H9 (cell line): ENCODE data around the gene TUT4. TPM values are rescaled to one million over a fixed set of nuclear protein-coding genes. Genes with fewer than 3 reads are reported as not detected.

ENCODE experiments used
- DNase-seq: peaks from one replicate; pipeline ENCODE4 v3.0.0-alpha.2; 2017
- H2AFZ ChIP-seq: one replicate; pipeline ENCODE4 v1.6.1; 2013; ENCODE audit warnings: mild to moderate bottlenecking, low read length, control low read depth, moderate library complexity
- H2AK5ac ChIP-seq: 2 replicates; pipeline ENCODE4 v1.6.1; 2013; ENCODE audit warnings: low read length, control low read depth, mixed read lengths; ENCODE audit not compliant: insufficient read length
- H2BK120ac ChIP-seq: one replicate; pipeline ENCODE4 v1.6.1; 2013; ENCODE audit warnings: low read depth, mild to moderate bottlenecking, low read length, control low read depth, inconsistent platforms; ENCODE audit not compliant: poor library complexity, severe bottlenecking
- H2BK12ac ChIP-seq: 2 replicates; pipeline ENCODE4 v1.6.1; 2013; ENCODE audit warnings: low read length, control low read depth, mixed read lengths, low read depth; ENCODE audit not compliant: insufficient read length
- H2BK15ac ChIP-seq: 2 replicates; pipeline ENCODE4 v1.6.1; 2013; ENCODE audit warnings: low read depth, low read length, control low read depth
- H2BK20ac ChIP-seq: one replicate; pipeline ENCODE4 v1.6.1; 2013; ENCODE audit warnings: low read depth, mild to moderate bottlenecking, low read length, control low read depth, inconsistent platforms; ENCODE audit not compliant: poor library complexity, severe bottlenecking
- H2BK5ac ChIP-seq: 2 replicates; pipeline ENCODE4 v1.6.1; 2013; ENCODE audit warnings: low read length, control low read depth, mixed read lengths; ENCODE audit not compliant: insufficient read length
- H3K14ac ChIP-seq: 2 replicates; pipeline ENCODE4 v1.6.1; 2013; ENCODE audit warnings: low read length, control low read depth; ENCODE audit not compliant: insufficient read depth
- H3K18ac ChIP-seq: 2 replicates; pipeline ENCODE4 v1.6.1; 2013; ENCODE audit warnings: low read depth, mild to moderate bottlenecking, mixed read lengths, low read length, control low read depth; ENCODE audit not compliant: insufficient read length
- H3K23ac ChIP-seq: 2 replicates; pipeline ENCODE4 v1.6.1; 2013; ENCODE audit warnings: low read length, control low read depth, mixed read lengths, low read depth; ENCODE audit not compliant: insufficient read length
- H3K23me2 ChIP-seq: 2 replicates; pipeline ENCODE4 v1.6.1; 2013; ENCODE audit warnings: low read depth, mild to moderate bottlenecking, mixed read lengths, low read length, control low read depth; ENCODE audit not compliant: insufficient read length, poor library complexity, severe bottlenecking
- H3K27ac ChIP-seq: 2 replicates; pipeline ENCODE4 v1.5.1; 2013; ENCODE audit warnings: low read length, control low read depth, mixed read lengths, low read depth; ENCODE audit not compliant: insufficient read length
- H3K27me3 ChIP-seq: 2 replicates; pipeline ENCODE4 v1.6.1; 2013; ENCODE audit warnings: low read length, control low read depth, inconsistent platforms; ENCODE audit not compliant: insufficient read depth
- H3K4ac ChIP-seq: 2 replicates; pipeline ENCODE4 v1.6.1; 2013; ENCODE audit warnings: low read depth, mild to moderate bottlenecking, control low read depth, inconsistent platforms, low read length, moderate library complexity
- H3K4me1 ChIP-seq: 2 replicates; pipeline ENCODE4 v1.6.1; 2013; ENCODE audit warnings: low read length, control low read depth, inconsistent platforms; ENCODE audit not compliant: insufficient read depth
- H3K4me2 ChIP-seq: 2 replicates; pipeline ENCODE4 v1.6.1; 2013; ENCODE audit warnings: low read length, control low read depth, mixed read lengths; ENCODE audit not compliant: insufficient read length, insufficient read depth
- H3K56ac ChIP-seq: 2 replicates; pipeline ENCODE4 v1.6.1; 2013; ENCODE audit warnings: low read depth, mild to moderate bottlenecking, mixed read lengths, low read length, control low read depth; ENCODE audit not compliant: insufficient read length
- H3K79me1 ChIP-seq: 2 replicates; pipeline ENCODE4 v1.6.1; 2013; ENCODE audit warnings: low read depth, mild to moderate bottlenecking, moderate library complexity, low read length, control low read depth, inconsistent platforms; ENCODE audit not compliant: insufficient read depth, poor library complexity, severe bottlenecking
- H3K79me2 ChIP-seq: 2 replicates; pipeline ENCODE4 v1.6.1; 2013; ENCODE audit warnings: low read length, control low read depth, inconsistent platforms; ENCODE audit not compliant: insufficient read depth
- H3K9ac ChIP-seq: 2 replicates; pipeline ENCODE4 v1.6.1; 2013; ENCODE audit warnings: low read length, control low read depth, mixed read lengths; ENCODE audit not compliant: insufficient read length; ENCODE audit errors: extremely low read depth
- H3K9me3 ChIP-seq: one replicate; pipeline ENCODE4 v1.6.1; 2013; ENCODE audit warnings: low read depth, low read length, inconsistent platforms; ENCODE audit not compliant: control insufficient read depth
- H3T11ph ChIP-seq: one replicate; pipeline ENCODE4 v1.6.1; 2013; ENCODE audit warnings: mild to moderate bottlenecking, low read length, control low read depth, inconsistent platforms
- H4K20me1 ChIP-seq: one replicate; pipeline ENCODE4 v1.6.1; 2013; ENCODE audit not compliant: control insufficient read depth, insufficient read length, insufficient read depth
- H4K5ac ChIP-seq: 2 replicates; pipeline ENCODE4 v1.6.1; 2013; ENCODE audit warnings: low read depth, mild to moderate bottlenecking, mixed read lengths, low read length, control low read depth; ENCODE audit not compliant: insufficient read length
- H4K8ac ChIP-seq: replicated peaks from 2 replicates; pipeline ENCODE4 v1.6.1; 2013; ENCODE audit warnings: low read length, control low read depth, mixed read lengths, low read depth; ENCODE audit not compliant: insufficient read length
- H4K91ac ChIP-seq: 2 replicates; pipeline ENCODE4 v1.6.1; 2013; ENCODE audit warnings: low read depth, mild to moderate bottlenecking, moderate library complexity, mixed read lengths, low read length, control low read depth; ENCODE audit not compliant: insufficient read length
- H3K27ac Mint-ChIP-seq, 3 experiments: 2 replicates in 2 of 3; 3 replicates in 1 of 3; pipeline ENCODE4 v1.8.0; 2020 to 2021; ENCODE audit warnings: mixed read lengths in 3 of 3, mild to moderate bottlenecking in 1 of 3, moderate library complexity in 1 of 3
- H3K27me3 Mint-ChIP-seq: 2 replicates; pipeline ENCODE4 v1.8.0; 2021; ENCODE audit warnings: low read depth, mild to moderate bottlenecking, moderate library complexity, mixed read lengths
- H3K36me3 Mint-ChIP-seq, 3 experiments: 2 replicates in 2 of 3; 3 replicates in 1 of 3; pipeline ENCODE4 v1.8.0; 2020 to 2021; ENCODE audit warnings: low read depth in 3 of 3, mixed read lengths in 3 of 3; ENCODE audit not compliant: insufficient read depth in 1 of 3
- H3K4me1 Mint-ChIP-seq, 2 experiments: 2 replicates each; pipeline ENCODE4 v1.8.0; 2020; ENCODE audit warnings: mixed read lengths in 2 of 2
- H3K4me3 Mint-ChIP-seq, 2 experiments: 2 replicates in 1 of 2; 3 replicates in 1 of 2; pipeline ENCODE4 v1.8.0; 2020 to 2021; ENCODE audit warnings: mild to moderate bottlenecking in 2 of 2, mixed read lengths in 2 of 2, moderate library complexity in 1 of 2
- H3K9me3 Mint-ChIP-seq, 2 experiments: 2 replicates in 1 of 2; 3 replicates in 1 of 2; pipeline ENCODE4 v1.8.0; 2020; ENCODE audit warnings: mild to moderate bottlenecking in 2 of 2, mixed read lengths in 2 of 2, moderate library complexity in 1 of 2
- CTCF ChIP-seq: fragments of 200-600 bp; sonication (generic); conservative IDR thresholded peaks from 3 replicates; pipeline ENCODE4 v1.8.0; 2021; ENCODE audit warnings: antibody characterized with exemption, mild to moderate bottlenecking
- WGBS: extraction: QIAGEN DNeasy Blood & Tissue Kit; methylation state at CpG from one replicate; pipeline ENCODE4 v1.1.7; 2013; ENCODE audit warnings: missing lambda C conversion rate, low lambda C conversion rate, mixed read lengths; ENCODE audit not compliant: insufficient read length; ENCODE audit errors: extremely low coverage; 5-methylcytosine and 5-hydroxymethylcytosine counted together
- total RNA-seq: library from RNA; stranded (reverse); gene quantifications from 2 replicates; pipeline ENCODE4 v1.2.1, GENCODE V29; 2021

TUT4 gene
- total RNA-seq, 1 experiment from 2014 or later, result 59.3 TPM

GRCh38 chr1:52420713-52421112 is 132.2 kb downstream of the TUT4 start:
- Mint-ChIP-seq H3K9me3 (no peaks in the 10 kb centered on the region), H3K27me3 (no peaks in the 10 kb centered on the region; the same call in 1 of the 2 replicates), H3K4me1 (peaks cover under 1 to 1% of the 10 kb centered on the region in 2 experiments; a peak in 2 of 4 replicates), H3K36me3 (peaks cover 11 to 69% (median 46%) of the 10 kb centered on the region in 3 experiments; a peak in 6 of 7 replicates), H3K27ac (no peak overlapping the region), H3K4me3 (no peak overlapping the region)
- Histone ChIP-seq H3K79me2 (no peaks in the 10 kb centered on the region), H3K23me2 (no peaks in the 10 kb centered on the region), H4K5ac (no peak overlapping the region), H3K27ac (no peak overlapping the region), H3K79me1 (no peaks in the 10 kb centered on the region), H4K8ac (no peak overlapping the region), H2AK5ac (no peak overlapping the region), H3K18ac (no peak overlapping the region), H3K4me1 (no peaks in the 10 kb centered on the region), H2BK20ac (no peak overlapping the region), H3K14ac (no peak overlapping the region), H2BK12ac (no peak overlapping the region), H4K91ac (no peak overlapping the region), H2AFZ (no peak overlapping the region), H3T11ph (no peak overlapping the region), H3K4me2 (no peak overlapping the region), H4K20me1 (no peaks in the 10 kb centered on the region), H3K4ac (no peak overlapping the region), H3K9ac (no peak overlapping the region), H3K56ac (no peak overlapping the region), H2BK5ac (no peak overlapping the region), H3K27me3 (no peaks in the 10 kb centered on the region), H2BK15ac (no peak overlapping the region), H3K23ac (no peak overlapping the region), H3K9me3 (no peaks in the 10 kb centered on the region), H2BK120ac (no peak overlapping the region)
- no peak for DNase-seq
- TF ChIP-seq CTCF, result no peak
- WGBS, result no CpG with 5 or more reads among the region's 1 CpG
